Tibial nerve (tissue), 4 donors: ENCODE results near the gene TMEM259. TPM values are rescaled to one million over a fixed set of nuclear protein-coding genes. Genes with fewer than 3 reads are reported as not detected.

ENCODE experiments used
- DNase-seq, 2 donors: peaks; one replicate each; pipeline ENCODE4 v3.0.0-alpha.2; 2019; ENCODE audit warnings: low spot score in 2 of 2
- H3K27ac ChIP-seq, 4 donors: fragments of 200-600 bp; sonication (generic) in 3 of 4; one replicate each; pipeline ENCODE4 v1.5.1; 2017 to 2019; ENCODE audit warnings: mild to moderate bottlenecking in 1 of 4
- H3K27me3 ChIP-seq, 2 donors: fragments of 200-600 bp; sonication (generic) in 1 of 2; one replicate each; pipeline versions ENCODE4 v1.5.1 to v1.6.0; 2017 to 2019
- H3K36me3 ChIP-seq, 3 donors: fragments of 200-600 bp; sonication (generic); one replicate each; pipeline ENCODE4 v1.5.1; 2018 to 2019
- H3K4me1 ChIP-seq, 4 donors: fragments of 200-600 bp; sonication (generic) in 3 of 4; one replicate each; pipeline ENCODE4 v1.5.1; 2017 to 2019
- H3K4me3 ChIP-seq, 4 donors: fragments of 200-600 bp; sonication (generic) in 3 of 4; one replicate each; pipeline ENCODE4 v1.5.1; 2017 to 2019; ENCODE audit warnings: mild to moderate bottlenecking in 1 of 4, moderate library complexity in 1 of 4
- H3K9me3 ChIP-seq, 4 donors: fragments of 200-600 bp; sonication (generic) in 3 of 4; one replicate each; pipeline ENCODE4 v1.5.1; 2017 to 2019
- EP300 ChIP-seq, 2 donors: sonication (generic); formaldehyde crosslinking; IDR thresholded peaks; one replicate each; pipeline ENCODE4 v1.6.1; 2017; ENCODE audit warnings: antibody characterized with exemption in 2 of 2, mild to moderate bottlenecking in 1 of 2
- POLR2A ChIP-seq, 2 donors: fragments of 450-650 bp; IDR thresholded peaks; one replicate each; pipeline ENCODE4 v1.6.1; 2017; ENCODE audit warnings: antibody characterized with exemption in 2 of 2, mild to moderate bottlenecking in 2 of 2, moderate library complexity in 2 of 2
- WGBS, 2 donors: methylation state at CpG; one replicate each; pipeline ENCODE4 v1.1.5; 2018; 5-methylcytosine and 5-hydroxymethylcytosine counted together
- total RNA-seq, 4 donors: library from RNA; depleted of rRNA; stranded (reverse); fragments of >200 nt; gene quantifications; one replicate each; pipeline ENCODE4 v1.1.0, GENCODE V29; 2016
- TF ChIP-seq, protein P1 (sequence below), 5 experiments: fragments of 200-600 bp in 3 of 5; fragments of 450-650 bp in 2 of 5; sonication (generic) in 3 of 5; IDR thresholded peaks; one replicate each; pipeline ENCODE4 v1.5.1; 2016 to 2019; ENCODE audit warnings: antibody characterized with exemption in 5 of 5, mild to moderate bottlenecking in 3 of 5, moderate library complexity in 2 of 5

Gene TMEM259
- total RNA-seq, 4 donors from 2014 or later: 229 to 459 (median 325) TPM

DNA sequence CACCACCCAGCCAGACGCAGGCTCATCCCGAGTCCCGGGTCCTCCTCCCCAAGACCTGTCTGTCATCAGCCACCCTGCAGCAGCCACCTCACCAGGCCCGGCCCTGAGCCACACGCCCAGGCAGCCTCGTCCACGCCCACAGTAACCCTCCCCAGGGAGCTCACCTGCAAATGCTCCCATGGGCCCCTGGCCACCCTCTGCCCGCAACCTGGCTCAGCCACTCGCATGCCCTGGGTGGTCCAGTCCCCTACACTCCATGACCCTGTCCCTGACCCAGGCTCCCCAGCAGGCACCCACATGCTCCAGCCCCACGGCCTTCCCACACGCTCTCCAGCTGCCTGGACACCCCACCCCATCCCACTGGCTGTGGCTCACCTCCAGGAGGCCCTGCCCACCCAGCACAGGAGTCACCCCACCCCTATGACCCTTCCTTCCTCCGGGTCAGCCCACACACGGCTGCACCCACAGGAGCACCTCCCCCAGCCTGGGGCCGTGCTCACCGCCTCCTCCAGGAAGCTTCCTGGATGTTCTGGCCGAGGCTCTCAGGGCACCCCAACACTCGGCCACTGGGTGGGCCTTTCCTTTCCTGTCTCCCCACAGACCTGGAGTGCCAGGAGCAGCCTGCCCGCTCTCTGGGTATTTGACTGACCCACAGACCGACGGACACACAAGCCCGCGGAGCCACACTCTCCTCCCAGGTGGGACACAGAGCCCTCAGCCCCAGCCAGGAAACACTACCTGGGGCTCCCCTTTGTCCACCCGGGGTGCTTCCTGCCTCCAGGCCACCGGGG lies 3.6 kb downstream of the TMEM259 start:
- Histone ChIP-seq H3K36me3 (peaks cover 0 to 25% (median 7%) of the 10 kb centered on the region in 3 donors), H3K4me3 (peak overlapping the region in 1 of 4 donors; percentile 19), H3K27me3 (no peaks in the 10 kb centered on the region), H3K27ac (peak overlapping the region in 3 of 4 donors; percentile 64 to 82 (median 79)), H3K9me3 (no peaks in the 10 kb centered on the region), H3K4me1 (peaks cover 0 to 83% (median 61%) of the 10 kb centered on the region in 4 donors)
- DNase-seq: no peak
- 49 to 59% methylated on average over 17 to 24 of the region's 24 CpGs for WGBS, 2 donors
- TF ChIP-seq POLR2A (IDR thresholded peaks at IDR 0.05) (no peak), EP300 (IDR thresholded peaks at IDR 0.05) (no peak)
- TF ChIP-seq, protein P1, sequence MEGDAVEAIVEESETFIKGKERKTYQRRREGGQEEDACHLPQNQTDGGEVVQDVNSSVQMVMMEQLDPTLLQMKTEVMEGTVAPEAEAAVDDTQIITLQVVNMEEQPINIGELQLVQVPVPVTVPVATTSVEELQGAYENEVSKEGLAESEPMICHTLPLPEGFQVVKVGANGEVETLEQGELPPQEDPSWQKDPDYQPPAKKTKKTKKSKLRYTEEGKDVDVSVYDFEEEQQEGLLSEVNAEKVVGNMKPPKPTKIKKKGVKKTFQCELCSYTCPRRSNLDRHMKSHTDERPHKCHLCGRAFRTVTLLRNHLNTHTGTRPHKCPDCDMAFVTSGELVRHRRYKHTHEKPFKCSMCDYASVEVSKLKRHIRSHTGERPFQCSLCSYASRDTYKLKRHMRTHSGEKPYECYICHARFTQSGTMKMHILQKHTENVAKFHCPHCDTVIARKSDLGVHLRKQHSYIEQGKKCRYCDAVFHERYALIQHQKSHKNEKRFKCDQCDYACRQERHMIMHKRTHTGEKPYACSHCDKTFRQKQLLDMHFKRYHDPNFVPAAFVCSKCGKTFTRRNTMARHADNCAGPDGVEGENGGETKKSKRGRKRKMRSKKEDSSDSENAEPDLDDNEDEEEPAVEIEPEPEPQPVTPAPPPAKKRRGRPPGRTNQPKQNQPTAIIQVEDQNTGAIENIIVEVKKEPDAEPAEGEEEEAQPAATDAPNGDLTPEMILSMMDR (IDR thresholded peaks at IDR 0.05): no peak

DNA sequence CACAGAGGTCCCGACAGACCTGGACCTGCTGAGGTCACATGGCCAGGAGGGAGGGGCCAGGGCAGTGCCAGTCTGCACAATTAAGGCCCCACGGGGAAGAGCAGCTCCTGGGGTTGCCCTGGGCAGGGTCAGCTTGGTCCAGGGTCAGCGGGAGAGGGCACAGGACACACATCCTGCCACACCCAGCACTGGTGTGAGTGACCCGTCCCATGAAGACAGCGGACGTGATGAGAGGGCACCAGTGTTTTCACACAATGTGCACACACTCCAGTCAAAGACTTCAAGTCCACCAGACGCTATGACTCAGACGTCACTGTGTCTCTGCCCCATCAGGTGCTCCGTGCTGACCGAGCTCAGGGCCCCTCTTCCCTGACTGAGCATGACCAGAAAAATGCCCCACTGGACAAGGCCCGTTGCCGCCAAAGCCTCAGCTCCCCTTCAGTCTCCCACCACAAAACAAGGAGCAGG lies 4.2 kb downstream of the TMEM259 start:
- 19 to 33% methylated on average over 5 to 12 of the region's 12 CpGs for WGBS, 2 donors
- Histone ChIP-seq H3K27ac (peak overlapping the region in 3 of 4 donors; percentile 64 to 82 (median 79)), H3K9me3 (no peaks in the 10 kb centered on the region), H3K27me3 (no peaks in the 10 kb centered on the region), H3K4me3 (no peak overlapping the region), H3K36me3 (peaks cover 0 to 31% (median 12%) of the 10 kb centered on the region in 3 donors), H3K4me1 (peaks cover 0 to 76% (median 56%) of the 10 kb centered on the region in 4 donors)
- no peak for DNase-seq
- TF ChIP-seq POLR2A (IDR thresholded peaks at IDR 0.05) (no peak), EP300 (IDR thresholded peaks at IDR 0.05) (no peak)
- TF ChIP-seq, protein P1 (IDR thresholded peaks at IDR 0.05): no peak

DNA sequence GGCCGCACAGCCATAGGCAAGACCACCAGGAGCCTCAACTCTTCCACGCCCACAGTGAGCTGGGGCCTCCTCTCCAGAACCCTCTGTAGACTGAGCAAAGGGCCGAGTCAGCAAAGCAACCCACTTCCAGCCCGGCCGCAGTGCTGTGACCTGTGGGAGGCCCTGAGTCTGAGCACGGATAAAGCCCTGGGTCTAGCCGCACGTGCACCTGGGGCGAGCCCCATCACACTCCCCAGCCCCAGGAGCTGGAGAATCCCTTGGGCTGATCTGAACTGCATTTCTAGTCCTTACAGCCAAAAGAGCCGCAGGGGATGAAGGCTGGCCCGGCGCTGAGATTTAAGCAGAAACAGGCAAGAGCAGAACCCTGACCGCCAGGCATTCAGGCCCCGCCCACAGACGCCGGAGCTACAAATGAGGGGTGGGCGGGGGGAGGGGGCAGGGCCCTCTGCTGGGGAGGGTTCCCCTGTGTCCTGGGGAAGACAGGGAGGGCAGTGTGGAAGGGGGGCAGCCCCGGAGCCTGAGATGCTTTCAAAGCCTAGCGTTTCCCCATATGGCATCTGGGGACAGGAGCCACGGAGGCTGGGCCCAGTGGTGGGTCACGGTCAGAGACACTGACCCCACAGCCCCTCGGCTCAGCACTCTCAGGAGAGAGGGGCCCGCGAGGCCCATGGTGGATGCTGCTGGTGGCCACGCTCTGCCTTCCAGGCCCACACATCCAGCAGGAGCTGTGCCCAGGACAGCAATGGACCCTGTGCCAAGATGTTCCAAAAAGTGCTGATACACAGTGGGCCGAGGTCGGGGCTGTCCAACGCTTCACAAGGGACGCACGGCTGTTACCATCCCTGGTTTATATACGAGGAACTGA lies 4.9 kb downstream of the TMEM259 start:
- H3K36me3 ChIP-seq: peaks cover 0 to 37% (median 18%) of the 10 kb centered on the region in 3 donors
- no peaks in the 10 kb centered on the region for H3K9me3 ChIP-seq
- 20 to 25% methylated on average over 9 to 25 of the region's 31 CpGs for WGBS, 2 donors
- H3K27me3 ChIP-seq: no peaks in the 10 kb centered on the region
- no peak overlapping the region for H3K4me3 ChIP-seq
- TF ChIP-seq, protein P1 (IDR thresholded peaks at IDR 0.05): no peak
- TF ChIP-seq POLR2A (IDR thresholded peaks at IDR 0.05) (no peak), EP300 (IDR thresholded peaks at IDR 0.05) (no peak)
- DNase-seq: no peak
- H3K4me1 ChIP-seq: peaks cover 0 to 70% (median 53%) of the 10 kb centered on the region in 4 donors
- peak overlapping the region in 3 of 4 donors; percentile 64 to 82 (median 79) for H3K27ac ChIP-seq

DNA sequence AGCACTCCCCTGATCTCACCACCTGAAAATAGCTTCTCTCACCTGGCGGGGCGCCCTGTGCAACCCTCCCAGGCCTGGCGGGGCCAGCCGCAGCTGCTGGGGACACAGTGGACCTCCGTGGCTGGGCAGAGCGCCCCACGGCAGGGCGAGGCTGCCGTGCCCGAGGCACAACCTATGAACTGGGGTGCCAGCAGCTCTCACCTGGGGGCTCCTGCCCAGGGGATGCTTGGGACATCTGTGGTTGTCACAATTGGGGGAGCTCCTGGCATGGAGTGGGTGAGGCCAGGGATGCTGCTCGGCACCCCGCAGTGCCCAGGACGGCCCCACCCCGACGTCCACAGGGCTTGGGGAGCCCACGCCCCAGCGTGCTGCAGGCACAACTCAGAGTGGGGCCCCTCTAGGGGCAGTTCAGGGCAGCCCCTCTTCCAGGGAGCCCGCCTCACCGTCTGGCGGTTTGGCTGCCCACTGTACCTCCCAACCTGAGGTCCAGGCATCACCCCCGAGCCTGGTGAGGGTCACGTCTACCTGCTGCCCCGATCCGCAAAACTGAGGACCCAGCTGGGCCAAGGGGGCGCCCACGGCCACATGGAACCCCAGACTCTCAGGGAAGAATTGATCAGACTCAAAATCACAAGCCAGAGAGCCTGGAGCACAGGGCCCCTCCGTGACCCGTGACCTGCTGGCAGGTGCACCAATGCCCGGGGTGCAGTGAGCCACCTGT lies 5.7 kb downstream of the TMEM259 start:
- no peak for DNase-seq
- H3K9me3 ChIP-seq: no peaks in the 10 kb centered on the region
- H3K4me3 ChIP-seq: no peak overlapping the region
- no peak for TF ChIP-seq EP300 (IDR thresholded peaks at IDR 0.05)
- TF ChIP-seq POLR2A (IDR thresholded peaks at IDR 0.05): no peak
- TF ChIP-seq, protein P1 (IDR thresholded peaks at IDR 0.05): no peak
- H3K36me3 ChIP-seq: peaks cover 0 to 45% (median 26%) of the 10 kb centered on the region in 3 donors
- no peaks in the 10 kb centered on the region for H3K27me3 ChIP-seq
- H3K4me1 ChIP-seq: peaks cover 0 to 69% (median 53%) of the 10 kb centered on the region in 4 donors
- 82 to 90% methylated on average over 4 to 29 of the region's 29 CpGs for WGBS, 2 donors
- H3K27ac ChIP-seq: peak overlapping the region in 2 of 4 donors; percentile 13 to 79
